ENCODE data around the gene SEC61B. TPM values are rescaled to one million over a fixed set of nuclear protein-coding genes. Genes with fewer than 3 reads are reported as not detected.

Gene SEC61B
- total and polyA plus RNA-seq, 2 experiments from 2014 or later = 133 to 602 TPM

DNA sequence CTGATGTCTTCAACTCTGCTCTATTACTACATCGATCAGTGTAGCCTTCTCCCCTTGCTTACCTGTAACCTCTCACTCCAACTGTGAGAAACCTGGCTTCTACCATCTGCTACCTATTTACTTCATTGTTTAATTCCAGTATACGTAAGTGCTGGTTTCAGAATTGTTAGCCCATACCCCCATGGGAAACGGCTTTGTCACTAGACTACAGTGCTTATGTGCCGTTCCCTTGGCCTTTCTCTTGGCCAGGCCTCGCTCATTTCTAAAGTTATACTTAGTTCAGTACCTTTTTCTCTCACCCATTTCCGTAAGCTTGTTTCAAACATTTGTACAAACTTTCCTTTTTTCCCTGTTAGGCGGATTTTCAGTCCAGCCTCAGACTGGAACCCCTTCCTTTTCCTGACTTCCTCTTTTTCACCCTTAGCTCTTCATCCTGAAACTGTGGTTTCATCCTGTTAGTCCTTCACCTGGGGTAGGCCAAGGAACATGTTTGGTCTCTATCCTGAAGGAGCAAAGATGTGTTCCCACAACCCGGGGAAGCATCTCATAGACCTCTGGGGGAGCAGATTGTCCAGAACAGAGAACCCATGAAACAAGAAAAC is 22.0 kb upstream of the SEC61B start:
- Histone ChIP-seq H4K20me1 (replicated peaks; ENCODE audit: insufficient read depth) (no peaks in the 10 kb centered on the region), H3K4me2 (no peak overlapping the region), H2AFZ (no peak overlapping the region), H3K27ac (ENCODE audit: low read depth) (no peak overlapping the region), H3F3A (replicated peaks; ENCODE audit: low read depth) (no peaks in the 10 kb centered on the region), H3K4me3 (no peak overlapping the region), H3K36me3 (ENCODE audit: insufficient read depth) (no peaks in the 10 kb centered on the region), H3K27me3 (ENCODE audit: insufficient read depth) (no peaks in the 10 kb centered on the region), H3K79me2 (replicated peaks; ENCODE audit: insufficient read depth) (no peaks in the 10 kb centered on the region), H3K4me1 (ENCODE audit: insufficient read depth) (no peaks in the 10 kb centered on the region), H3K9me2 (ENCODE audit: insufficient read depth) (no peaks in the 10 kb centered on the region)
- no peaks in the 10 kb centered on the region for H3K27me3 Mint-ChIP-seq (ENCODE audit: insufficient read depth, low read depth, poor library complexity)
- H3K36me3 Mint-ChIP-seq (ENCODE audit: low read depth) = no peaks in the 10 kb centered on the region
- no peak overlapping the region for H3K27ac Mint-ChIP-seq
- no peak for TF ChIP-seq POLR2AphosphoS5 (IDR thresholded peaks at IDR 0.05; ENCODE audit: low read depth)
- TF ChIP-seq NANOG (IDR thresholded peaks at IDR 0.05; ENCODE audit: borderline replicate concordance) = no peak
- TF ChIP-seq REST (IDR thresholded peaks at IDR 0.05; ENCODE audit: unreplicated experiment) = no peak
- no peak for TF ChIP-seq EZH2phosphoT487 (IDR thresholded peaks at IDR 0.05; ENCODE audit: unreplicated experiment)
- TF ChIP-seq ZNF331 (CRISPR knock-in tag; IDR thresholded peaks at IDR 0.05; ENCODE audit: low read depth) = no peak
- no peak for TF ChIP-seq CREB1 (CRISPR knock-in tag; IDR thresholded peaks at IDR 0.05; ENCODE audit: low read depth)
- no peak for TF ChIP-seq STAT1 (IDR thresholded peaks at IDR 0.05; ENCODE audit: unreplicated experiment)
- no peak for TF ChIP-seq CTCF (conservative IDR thresholded peaks at IDR 0.05; ENCODE audit: low read depth in 2 of 2)
- no peak for TF ChIP-seq JUNB (IDR thresholded peaks at IDR 0.05; ENCODE audit: unreplicated experiment)
- no peak for TF ChIP-seq ZNF114 (CRISPR knock-in tag; IDR thresholded peaks at IDR 0.05)
- TF ChIP-seq, protein P1, sequence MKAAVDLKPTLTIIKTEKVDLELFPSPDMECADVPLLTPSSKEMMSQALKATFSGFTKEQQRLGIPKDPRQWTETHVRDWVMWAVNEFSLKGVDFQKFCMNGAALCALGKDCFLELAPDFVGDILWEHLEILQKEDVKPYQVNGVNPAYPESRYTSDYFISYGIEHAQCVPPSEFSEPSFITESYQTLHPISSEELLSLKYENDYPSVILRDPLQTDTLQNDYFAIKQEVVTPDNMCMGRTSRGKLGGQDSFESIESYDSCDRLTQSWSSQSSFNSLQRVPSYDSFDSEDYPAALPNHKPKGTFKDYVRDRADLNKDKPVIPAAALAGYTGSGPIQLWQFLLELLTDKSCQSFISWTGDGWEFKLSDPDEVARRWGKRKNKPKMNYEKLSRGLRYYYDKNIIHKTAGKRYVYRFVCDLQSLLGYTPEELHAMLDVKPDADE (IDR thresholded peaks at IDR 0.05) = no peak
- no peak overlapping the region for H3K4me3 Mint-ChIP-seq
- no peak for ATAC-seq
- DNase-seq (ENCODE audit: low spot score) = no peak
- no peaks in the 10 kb centered on the region; the same call in 1 of the 3 replicates for H3K9me3 Mint-ChIP-seq
- peaks cover 8% of the 10 kb centered on the region; the same call in 2 of the 3 replicates for H3K4me1 Mint-ChIP-seq
